CD4-positive, alpha-beta T cell treated with Interferon alpha-2 for 1 hour (primary cell): ENCODE results near the gene ANK3.

Experiments used
- DNase-seq, 2 donors: peaks; one replicate each; pipeline ENCODE4 v3.0.0-alpha.2; 2020 to 2022

The ANK3 gene

DNA sequence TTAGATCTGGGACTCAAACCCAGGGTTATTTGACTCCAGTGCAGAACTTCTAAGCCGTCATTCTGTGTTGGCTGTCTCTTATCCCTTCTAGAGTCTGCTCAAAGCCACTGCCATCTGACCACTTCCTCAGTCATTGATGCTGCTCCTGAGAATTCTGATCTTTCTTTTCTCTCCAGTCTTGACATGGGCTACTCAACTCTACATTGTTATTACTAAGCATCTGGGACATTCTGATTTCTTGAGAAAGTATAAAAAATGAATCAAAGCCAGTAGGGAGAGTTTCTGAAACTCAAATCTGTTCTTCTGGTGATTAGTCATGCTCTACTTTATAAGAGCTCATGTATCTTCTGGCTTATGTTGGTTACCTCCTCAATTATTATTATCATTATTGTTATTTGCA lies 48.7 kb downstream of the ANK3 start:
- no peak for DNase-seq

- no peak for DNase-seq
Observed at GRCh38 chr10:60339757-60340156, 49.9 kb downstream of the ANK3 start.

DNA sequence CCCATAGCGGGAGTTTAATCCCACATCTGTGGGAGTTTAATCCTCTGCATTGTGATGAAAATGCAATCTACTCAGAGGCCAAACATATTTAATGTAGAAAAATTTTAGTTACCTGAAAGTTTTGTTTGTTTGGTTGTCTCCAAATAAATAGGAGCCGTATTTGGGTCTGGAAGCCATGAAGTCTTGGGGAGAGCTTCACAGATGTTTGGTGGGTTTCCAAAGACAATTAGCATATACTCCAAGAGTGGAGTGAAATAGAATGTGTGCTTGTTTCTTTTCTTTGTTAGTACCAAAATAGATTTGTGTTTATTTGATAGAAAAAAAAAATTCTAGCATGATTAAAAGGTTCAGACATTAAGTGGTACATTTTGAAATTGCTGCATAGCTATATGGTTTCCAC lies 50.9 kb downstream of the ANK3 start:
- no peak for DNase-seq

- DNase-seq, result no peak
Observed at GRCh38 chr10:60338002-60338564, 51.6 kb downstream of the ANK3 start.

GRCh38 chr10:60336901-60337630 lies 52.6 kb downstream of the ANK3 start:
- DNase-seq, result no peak

- DNase-seq, result no peak
Observed at GRCh38 chr10:60335708-60336107, 54.0 kb downstream of the ANK3 start.

DNA sequence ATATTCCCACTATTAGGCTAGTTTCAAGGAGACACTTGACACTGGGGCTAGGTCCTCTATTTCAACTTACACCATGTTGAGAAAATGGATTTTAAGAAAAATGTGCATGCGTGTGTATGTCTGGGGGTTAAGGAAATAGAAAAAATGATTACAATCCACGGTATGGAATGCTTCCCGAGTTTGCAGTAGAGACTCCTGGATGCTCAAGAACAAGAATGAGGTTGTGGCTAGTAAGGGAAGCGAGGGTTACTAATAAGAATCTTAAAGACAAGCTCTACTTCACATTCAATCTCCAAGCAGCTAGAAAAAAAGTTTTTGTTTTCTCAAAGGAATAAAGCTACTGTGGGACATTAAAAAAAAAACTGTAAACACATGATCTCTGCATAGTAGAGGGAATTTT lies 54.7 kb downstream of the ANK3 start:
- DNase-seq, result no peak

- DNase-seq, result no peak
Observed at GRCh38 chr10:60332371-60332770, 57.3 kb downstream of the ANK3 start.

DNA sequence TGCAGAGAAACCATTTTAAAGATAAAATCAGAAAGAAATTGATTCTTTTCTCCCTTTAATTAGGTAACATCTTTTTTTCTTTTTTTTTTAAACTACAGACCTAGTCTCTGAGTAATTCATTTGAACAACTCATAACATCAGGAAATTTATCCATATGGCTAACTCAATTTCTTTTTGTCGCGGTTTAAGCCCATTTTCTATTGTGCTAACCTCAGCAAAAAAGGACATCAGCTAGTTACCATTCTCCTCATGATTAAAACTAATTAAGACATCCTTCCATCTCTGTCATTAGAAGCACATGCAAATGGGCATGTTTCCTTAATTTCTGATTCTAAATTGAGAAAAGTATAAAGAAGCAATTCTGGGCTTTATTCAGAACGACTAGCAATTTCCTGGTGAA lies 57.8 kb downstream of the ANK3 start:
- no peak for DNase-seq

GRCh38 chr10:60323162-60323561 lies 66.5 kb downstream of the ANK3 start:
- DNase-seq, result no peak

GRCh38 chr10:60320666-60321065 lies 69.0 kb downstream of the ANK3 start:
- DNase-seq, result no peak

GRCh38 chr10:60316029-60316428 lies 73.6 kb downstream of the ANK3 start:
- no peak for DNase-seq

- no peak for DNase-seq
Observed at GRCh38 chr10:60315311-60315710, 74.4 kb downstream of the ANK3 start.

- peak in 1 of 2 donors; percentile 6 for DNase-seq
Observed at GRCh38 chr10:60314069-60314940, 75.4 kb downstream of the ANK3 start.

DNA sequence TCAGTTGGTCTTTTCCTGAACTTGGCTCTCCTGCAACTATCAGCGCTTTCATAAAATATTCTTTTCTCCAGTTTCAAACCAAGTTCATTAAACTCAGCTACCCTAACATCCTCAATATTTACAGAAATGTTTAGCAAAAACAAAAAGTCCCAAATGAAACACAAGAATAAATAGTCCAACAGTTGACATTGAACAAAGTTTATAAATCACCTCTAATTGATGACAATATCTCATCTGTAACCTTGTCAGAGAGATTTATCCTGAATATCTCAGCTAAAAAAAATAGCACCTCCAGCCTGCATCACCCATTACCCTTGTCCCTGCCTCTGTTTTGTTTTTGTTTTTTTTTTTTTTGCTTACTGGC lies 76.1 kb downstream of the ANK3 start:
- no peak for DNase-seq

DNA sequence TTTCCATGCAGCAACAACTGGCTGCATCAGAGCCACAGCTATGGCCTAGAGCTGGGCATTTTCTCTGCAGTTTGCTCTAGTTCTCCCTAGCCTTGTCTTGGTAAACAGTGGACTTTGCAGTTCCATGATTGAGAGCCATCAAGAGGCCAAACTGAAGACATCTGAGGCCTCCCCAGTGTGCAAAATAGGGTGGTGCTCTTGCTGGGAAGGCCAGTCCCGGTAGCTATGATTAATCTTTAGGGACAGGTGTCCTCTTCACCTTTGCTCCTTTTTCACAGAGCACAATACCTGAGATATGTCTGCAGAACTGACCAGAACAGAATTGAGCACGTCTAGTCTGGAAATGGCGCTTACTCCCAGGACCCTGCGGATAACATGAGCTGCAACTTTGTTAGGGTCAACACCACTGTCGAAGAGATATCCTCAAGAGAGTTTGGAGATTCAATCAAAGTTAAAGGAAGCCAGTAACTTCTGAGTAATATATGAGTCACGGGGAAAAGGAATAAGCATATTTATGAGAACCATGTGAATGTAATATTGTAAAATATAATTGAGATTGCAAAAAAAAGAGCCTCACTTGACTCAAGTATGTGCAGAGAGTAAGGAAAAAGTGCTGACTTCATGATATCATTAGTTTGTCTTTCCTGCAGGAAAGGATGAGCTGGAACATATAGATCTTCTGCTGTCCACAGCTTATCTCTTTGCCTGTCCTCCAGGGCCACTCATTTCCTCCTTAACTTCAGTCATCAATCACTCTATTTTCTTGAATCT lies 76.7 kb downstream of the ANK3 start:
- no peak for DNase-seq

DNA sequence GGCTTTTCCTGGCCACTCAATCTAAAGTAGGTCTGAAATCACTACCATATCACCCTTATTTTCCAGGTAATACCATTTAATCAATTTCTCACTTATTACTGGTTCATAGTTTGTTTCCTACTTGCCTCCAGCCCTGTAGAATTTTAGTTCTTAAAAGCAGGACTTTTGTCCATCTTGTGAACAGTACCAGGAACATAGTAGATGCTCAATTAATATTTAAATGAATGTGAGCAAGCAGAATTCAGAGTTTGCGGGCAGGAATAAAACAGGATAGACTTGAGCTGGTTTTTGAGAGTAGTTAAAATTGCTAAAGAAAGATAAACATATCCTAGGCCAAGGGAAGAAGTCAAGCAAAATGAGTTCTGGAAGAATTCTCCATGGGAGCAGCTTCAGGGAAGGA lies 77.9 kb downstream of the ANK3 start:
- DNase-seq, result no peak

DNA sequence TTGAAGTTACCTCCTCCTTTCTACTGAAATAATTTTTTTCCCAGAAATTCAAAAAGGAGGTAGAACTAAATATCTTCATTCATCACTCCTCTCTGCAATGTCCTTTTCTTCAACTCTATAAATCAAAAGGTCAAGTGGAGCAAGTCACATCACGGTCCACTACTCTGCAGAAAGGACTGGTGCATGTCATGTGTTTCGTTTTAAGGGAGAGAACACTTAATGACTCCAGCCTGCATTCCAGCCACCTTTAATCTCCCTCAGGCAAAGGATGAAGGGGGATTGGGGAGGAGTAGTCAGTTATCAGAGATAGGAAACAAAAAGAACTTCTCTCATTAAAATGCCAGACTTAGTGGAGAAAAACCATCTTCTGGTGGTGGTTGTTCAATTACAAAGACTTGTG lies 78.9 kb downstream of the ANK3 start:
- no peak for DNase-seq

GRCh38 chr10:60309891-60310290 lies 79.8 kb downstream of the ANK3 start:
- no peak for DNase-seq

DNA sequence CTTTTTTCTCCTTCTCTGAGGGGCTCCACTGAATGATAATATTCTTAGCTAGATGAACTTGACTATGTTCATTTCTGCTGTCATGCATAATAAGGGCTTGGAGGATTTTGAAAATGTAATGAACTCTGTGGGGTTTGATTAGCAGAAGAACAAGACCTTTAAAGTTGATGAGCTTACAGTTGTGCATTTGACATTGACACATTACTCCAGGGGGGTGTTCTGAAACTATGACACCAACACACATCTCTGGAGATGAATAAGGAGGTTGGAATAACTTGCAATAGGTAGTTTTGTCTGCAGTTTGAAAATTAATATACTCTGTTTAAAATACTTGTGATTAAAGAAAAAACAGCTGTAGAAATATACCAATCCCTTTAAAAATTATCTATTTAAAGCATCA lies 80.3 kb downstream of the ANK3 start:
- DNase-seq, result no peak

- DNase-seq, result no peak
Observed at GRCh38 chr10:60305380-60305892, 84.2 kb downstream of the ANK3 start.

DNA sequence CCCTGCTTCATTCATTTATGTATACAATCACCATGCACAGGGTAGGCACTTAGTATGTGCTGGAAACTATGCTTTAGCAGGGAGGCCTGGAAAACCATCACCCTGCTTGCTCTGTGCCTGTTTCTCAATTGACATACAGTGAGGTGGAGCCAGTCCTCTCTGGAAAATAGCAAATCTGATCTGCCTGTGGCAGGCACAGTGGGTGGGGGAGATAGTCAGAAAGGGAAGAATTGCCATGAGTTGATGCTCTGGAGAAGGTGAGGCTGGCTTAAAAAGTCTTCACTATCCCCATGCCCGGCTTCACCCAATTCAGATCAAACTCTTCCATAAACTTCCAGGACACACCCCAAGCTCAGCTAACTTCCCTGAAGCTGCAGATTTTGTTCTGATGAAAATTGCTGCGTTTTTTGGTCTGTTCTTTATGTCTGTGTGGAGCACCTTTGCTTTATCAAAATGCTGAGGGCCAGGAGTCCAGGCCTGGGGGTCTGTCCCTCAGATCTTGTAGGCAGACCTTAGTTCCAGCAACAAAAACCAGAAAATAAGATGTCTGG lies 84.8 kb downstream of the ANK3 start:
- DNase-seq, result no peak

DNA sequence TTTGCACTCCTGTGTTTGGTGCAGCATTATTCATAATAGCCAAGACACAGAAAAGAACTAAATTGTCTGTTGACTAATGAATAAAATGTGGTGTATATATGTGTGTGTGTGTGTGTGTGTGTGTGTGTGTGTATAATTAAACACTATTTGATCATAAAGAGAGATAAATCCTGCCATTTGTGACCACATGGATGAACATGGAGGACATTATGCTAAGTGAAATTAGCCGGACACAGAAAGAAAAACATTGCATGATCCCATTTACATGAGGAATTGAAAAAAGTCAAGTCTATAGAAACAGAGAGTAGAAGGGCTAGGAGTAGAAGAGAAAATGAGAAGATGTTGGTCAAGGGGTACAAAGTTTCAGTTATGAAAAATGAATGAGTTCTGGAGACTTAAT lies 85.9 kb downstream of the ANK3 start:
- no peak for DNase-seq
